Measurements from ENCODE around the gene TLCD3B. TPM values are rescaled to one million over a fixed set of nuclear protein-coding genes. Genes with fewer than 3 reads are reported as not detected.

The TLCD3B gene
- total RNA-seq, 1 donor from 2014 or later = not detected

Other genes starting within 250 kb of the TLCD3B start
- gene KIF22, start 240.5 kb downstream of the TLCD3B start, total RNA-seq (ENCODE audit: insufficient read depth, low replicate concordance) = 25.0 TPM
- gene MAZ, start 224.7 kb downstream of the TLCD3B start, total RNA-seq (ENCODE audit: insufficient read depth, low replicate concordance) = 103 TPM
- 7.9 TPM for gene PRRT2, start 219.1 kb downstream of the TLCD3B start, total RNA-seq (ENCODE audit: insufficient read depth, low replicate concordance)
- gene PAGR1, start 215.1 kb downstream of the TLCD3B start, total RNA-seq (ENCODE audit: insufficient read depth, low replicate concordance) = 13.7 TPM
- 91.7 TPM for gene MVP, start 210.8 kb downstream of the TLCD3B start, total RNA-seq (ENCODE audit: insufficient read depth, low replicate concordance)
- gene CDIPT, start 168.0 kb downstream of the TLCD3B start, total RNA-seq (ENCODE audit: insufficient read depth, low replicate concordance) = 68.1 TPM
- 12.5 TPM for gene SEZ6L2, start 131.7 kb downstream of the TLCD3B start, total RNA-seq (ENCODE audit: insufficient read depth, low replicate concordance)
- not detected for gene ASPHD1, start 130.8 kb downstream of the TLCD3B start, total RNA-seq (ENCODE audit: insufficient read depth, low replicate concordance)
- 9.4 TPM for gene KCTD13, start 105.0 kb downstream of the TLCD3B start, total RNA-seq (ENCODE audit: insufficient read depth, low replicate concordance)
- gene TMEM219, start 69.2 kb downstream of the TLCD3B start, total RNA-seq (ENCODE audit: insufficient read depth, low replicate concordance) = 26.7 TPM
- gene TAOK2, start 57.4 kb downstream of the TLCD3B start, total RNA-seq (ENCODE audit: insufficient read depth, low replicate concordance) = 31.8 TPM
- 1.4 TPM for gene HIRIP3, start 35.7 kb downstream of the TLCD3B start, total RNA-seq (ENCODE audit: insufficient read depth, low replicate concordance)
- gene INO80E, start 35.0 kb downstream of the TLCD3B start, total RNA-seq (ENCODE audit: insufficient read depth, low replicate concordance) = 8.9 TPM
- gene DOC2A, start 20.2 kb downstream of the TLCD3B start, total RNA-seq (ENCODE audit: insufficient read depth, low replicate concordance) = 0.48 TPM
- 8.9 TPM for gene C16orf92, start 8.1 kb downstream of the TLCD3B start, total RNA-seq (ENCODE audit: insufficient read depth, low replicate concordance)
- 321 TPM for gene ALDOA, start 34.5 kb upstream of the TLCD3B start, total RNA-seq (ENCODE audit: insufficient read depth, low replicate concordance)
- gene PPP4C, start 44.7 kb upstream of the TLCD3B start, total RNA-seq (ENCODE audit: insufficient read depth, low replicate concordance) = 46.5 TPM
- gene TBX6, start 60.7 kb upstream of the TLCD3B start, total RNA-seq (ENCODE audit: insufficient read depth, low replicate concordance) = 0.48 TPM
- 23.6 TPM for gene YPEL3, start 64.9 kb upstream of the TLCD3B start, total RNA-seq (ENCODE audit: insufficient read depth, low replicate concordance)
- not detected for gene GDPD3, start 82.3 kb upstream of the TLCD3B start, total RNA-seq (ENCODE audit: insufficient read depth, low replicate concordance)
- gene MAPK3, start 91.9 kb upstream of the TLCD3B start, total RNA-seq (ENCODE audit: insufficient read depth, low replicate concordance) = 23.8 TPM
- 22.9 TPM for gene CORO1A, start 152.3 kb upstream of the TLCD3B start, total RNA-seq (ENCODE audit: insufficient read depth, low replicate concordance)
- 110 TPM for gene BOLA2B, start 162.4 kb upstream of the TLCD3B start, total RNA-seq (ENCODE audit: insufficient read depth, low replicate concordance)
- gene SLX1A, start 162.6 kb upstream of the TLCD3B start, total RNA-seq (ENCODE audit: insufficient read depth, low replicate concordance) = 10.8 TPM
- gene SULT1A3, start 168.0 kb upstream of the TLCD3B start, total RNA-seq (ENCODE audit: insufficient read depth, low replicate concordance) = 5.1 TPM
- 0.24 TPM for gene NPIPB13, start 217.2 kb upstream of the TLCD3B start, total RNA-seq (ENCODE audit: insufficient read depth, low replicate concordance)